ENCODE results near the gene ITGA7. TPM values are rescaled to one million over a fixed set of nuclear protein-coding genes. Genes with fewer than 3 reads are reported as not detected.

Gene ITGA7
- total RNA-seq, 1 experiment from 2014 or later, result 2.1 TPM

DNA sequence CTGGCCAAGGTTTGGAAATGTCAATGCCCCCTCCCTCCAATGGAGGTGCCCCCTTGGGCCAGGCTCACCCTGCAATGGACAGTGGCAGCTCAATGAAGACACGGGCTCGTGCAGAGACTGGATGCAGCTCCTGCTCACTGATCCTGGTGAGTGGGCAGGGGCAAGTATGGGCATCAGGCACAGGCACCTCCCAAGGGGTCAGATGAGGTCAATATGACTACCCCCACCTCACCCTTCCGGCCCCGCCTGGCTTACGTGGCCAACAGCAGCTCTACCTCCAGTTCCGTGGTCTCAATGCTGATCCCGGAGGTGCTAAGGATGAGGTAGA lies 13.6 kb downstream of the ITGA7 start:
- Mint-ChIP-seq H3K4me1 (ENCODE audit: insufficient read depth, unreplicated experiment) (no peaks in the 10 kb centered on the region), H3K4me3 (ENCODE audit: unreplicated experiment) (no peak overlapping the region), H3K27me3 (ENCODE audit: insufficient read depth, unreplicated experiment) (peaks cover 32% of the 10 kb centered on the region), H3K27ac (ENCODE audit: low read depth, unreplicated experiment) (no peak overlapping the region), H3K9me3 (ENCODE audit: unreplicated experiment) (no peaks in the 10 kb centered on the region), H3K36me3 (ENCODE audit: insufficient read depth, unreplicated experiment) (no peaks in the 10 kb centered on the region)
- POLR2A ChIA-PET, result no interaction called here
- CTCF ChIA-PET, result interaction anchor here (0.6 kb wide), 1 partner anchor 547 kb away, joined by 3 read pairs; no protein-coding TSS in a partner anchor
- intact Hi-C loops (cut with micrococcal nuclease), result no loop called here
- no TSS peak for BruUV-seq (replicated peaks)
- TF ChIP-seq, protein P1, sequence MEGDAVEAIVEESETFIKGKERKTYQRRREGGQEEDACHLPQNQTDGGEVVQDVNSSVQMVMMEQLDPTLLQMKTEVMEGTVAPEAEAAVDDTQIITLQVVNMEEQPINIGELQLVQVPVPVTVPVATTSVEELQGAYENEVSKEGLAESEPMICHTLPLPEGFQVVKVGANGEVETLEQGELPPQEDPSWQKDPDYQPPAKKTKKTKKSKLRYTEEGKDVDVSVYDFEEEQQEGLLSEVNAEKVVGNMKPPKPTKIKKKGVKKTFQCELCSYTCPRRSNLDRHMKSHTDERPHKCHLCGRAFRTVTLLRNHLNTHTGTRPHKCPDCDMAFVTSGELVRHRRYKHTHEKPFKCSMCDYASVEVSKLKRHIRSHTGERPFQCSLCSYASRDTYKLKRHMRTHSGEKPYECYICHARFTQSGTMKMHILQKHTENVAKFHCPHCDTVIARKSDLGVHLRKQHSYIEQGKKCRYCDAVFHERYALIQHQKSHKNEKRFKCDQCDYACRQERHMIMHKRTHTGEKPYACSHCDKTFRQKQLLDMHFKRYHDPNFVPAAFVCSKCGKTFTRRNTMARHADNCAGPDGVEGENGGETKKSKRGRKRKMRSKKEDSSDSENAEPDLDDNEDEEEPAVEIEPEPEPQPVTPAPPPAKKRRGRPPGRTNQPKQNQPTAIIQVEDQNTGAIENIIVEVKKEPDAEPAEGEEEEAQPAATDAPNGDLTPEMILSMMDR (IDR thresholded peaks at IDR 0.05; ENCODE audit: unreplicated experiment), result no peak
- no peak for DNase-seq (ENCODE audit: unreplicated experiment)

DNA sequence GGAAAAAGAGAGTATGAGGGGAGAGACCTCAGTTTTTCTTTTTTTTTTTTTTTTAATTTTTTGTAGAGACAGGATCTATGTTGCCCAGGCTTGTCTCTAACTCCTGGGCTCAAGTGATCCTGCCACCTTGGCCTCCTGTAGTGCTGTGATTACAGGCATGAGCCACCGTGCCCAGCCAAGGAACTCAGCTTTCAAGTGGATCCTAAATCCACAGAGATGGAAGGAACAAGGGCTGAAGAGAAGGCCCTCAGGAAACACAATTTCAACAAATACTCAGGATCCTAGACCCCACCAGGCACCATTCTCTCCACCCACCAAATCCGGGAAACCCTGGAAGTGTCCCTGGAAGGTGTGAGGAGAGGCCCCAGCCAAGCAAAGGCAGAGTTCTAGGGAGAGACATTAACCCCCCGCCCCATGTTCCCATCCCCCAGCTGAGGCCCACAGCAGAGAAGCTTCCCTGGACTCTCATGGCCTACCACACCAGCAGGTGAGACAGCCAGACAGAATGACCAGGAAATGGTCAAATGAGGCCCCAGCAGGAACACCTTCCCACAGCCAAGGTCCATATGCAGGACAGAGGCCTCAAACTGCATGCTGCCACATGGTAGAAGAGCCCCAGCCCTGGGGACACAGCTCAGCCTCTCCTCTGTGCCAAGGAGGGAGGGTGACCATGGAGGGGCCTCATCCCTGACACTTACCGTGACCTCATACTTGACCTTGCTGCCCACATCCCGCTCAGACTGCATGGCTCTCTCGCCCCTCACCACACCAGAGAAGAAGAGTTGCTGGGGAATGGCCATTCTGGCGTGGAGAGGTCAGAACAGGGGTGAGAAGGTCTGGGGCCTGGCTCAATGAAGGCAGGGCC lies 14.1 kb downstream of the ITGA7 start:
- H3K27me3 Mint-ChIP-seq (ENCODE audit: insufficient read depth, unreplicated experiment), result peaks cover 38% of the 10 kb centered on the region
- DNase-seq (ENCODE audit: unreplicated experiment), result no peak
- H3K9me3 Mint-ChIP-seq (ENCODE audit: unreplicated experiment), result no peaks in the 10 kb centered on the region
- H3K4me3 Mint-ChIP-seq (ENCODE audit: unreplicated experiment), result no peak overlapping the region
- ChIA-PET CTCF (no interaction called here), POLR2A (no interaction called here)
- H3K36me3 Mint-ChIP-seq (ENCODE audit: insufficient read depth, unreplicated experiment), result no peaks in the 10 kb centered on the region
- intact Hi-C loops (cut with micrococcal nuclease), result no loop called here
- H3K27ac Mint-ChIP-seq (ENCODE audit: low read depth, unreplicated experiment), result no peak overlapping the region
- H3K4me1 Mint-ChIP-seq (ENCODE audit: insufficient read depth, unreplicated experiment), result no peaks in the 10 kb centered on the region
- BruUV-seq (replicated peaks), result no TSS peak
- TF ChIP-seq, protein P1 (IDR thresholded peaks at IDR 0.05; ENCODE audit: unreplicated experiment), result no peak

DNA sequence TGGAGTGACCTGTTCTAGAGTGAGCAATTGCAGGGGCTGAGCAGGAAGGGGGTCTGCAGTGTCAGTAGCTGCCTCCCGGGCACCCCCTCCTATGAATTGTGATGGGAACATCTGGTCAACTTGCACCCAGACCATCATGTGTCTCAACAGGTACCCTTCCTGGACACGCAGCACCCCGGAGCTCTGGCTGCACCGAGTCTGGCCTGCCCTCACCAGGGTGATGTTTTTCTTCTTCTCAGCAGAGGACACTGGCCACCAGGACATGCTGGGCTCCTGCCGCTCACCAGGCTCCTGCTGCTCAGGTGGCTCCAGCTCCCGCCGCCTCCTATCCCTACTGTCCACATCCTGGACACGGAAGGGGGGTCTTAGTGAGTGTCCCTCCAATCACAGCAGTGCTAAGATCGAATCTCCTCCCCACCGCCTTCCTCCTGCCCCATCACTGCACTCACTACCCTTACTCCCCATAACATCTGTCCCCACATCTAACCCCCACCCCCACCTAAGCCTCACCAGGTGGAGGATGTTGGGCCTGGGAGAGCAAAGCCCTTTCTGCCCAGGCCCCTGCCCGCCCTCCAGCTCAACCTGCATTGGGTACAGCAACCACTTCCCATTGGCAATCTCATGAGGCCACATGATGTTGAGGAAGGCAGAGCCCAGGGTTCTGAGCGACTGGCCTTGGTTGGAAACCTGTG lies 14.9 kb downstream of the ITGA7 start:
- no TSS peak for BruUV-seq (replicated peaks)
- intact Hi-C loops (cut with micrococcal nuclease), result no loop called here
- CTCF ChIA-PET, result no interaction called here
- TF ChIP-seq, protein P1 (IDR thresholded peaks at IDR 0.05; ENCODE audit: unreplicated experiment), result no peak
- POLR2A ChIA-PET, result no interaction called here
- no peak for DNase-seq (ENCODE audit: unreplicated experiment)
- Mint-ChIP-seq H3K27me3 (ENCODE audit: insufficient read depth, unreplicated experiment) (peaks cover 39% of the 10 kb centered on the region), H3K27ac (ENCODE audit: low read depth, unreplicated experiment) (no peak overlapping the region), H3K36me3 (ENCODE audit: insufficient read depth, unreplicated experiment) (no peaks in the 10 kb centered on the region), H3K9me3 (ENCODE audit: unreplicated experiment) (no peaks in the 10 kb centered on the region), H3K4me3 (ENCODE audit: unreplicated experiment) (no peak overlapping the region), H3K4me1 (ENCODE audit: insufficient read depth, unreplicated experiment) (no peaks in the 10 kb centered on the region)

Data from MCF 10A (cell line).